HG03039 (cell line): ENCODE results near the gene MDGA2.
"Not testable (repeated sequence)": the region's sequence is repeated elsewhere in the genome, so short reads cannot be mapped to it uniquely, and the experiment has no call there.

Experiments
- ATAC-seq: cut with Tn5 transposase; IDR thresholded peaks from one replicate; pipeline ENCODE4 v1.9.1; 2021; ENCODE audit warnings: mild to moderate bottlenecking, moderate library complexity; ENCODE audit not compliant: unreplicated experiment

The MDGA2 gene

DNA sequence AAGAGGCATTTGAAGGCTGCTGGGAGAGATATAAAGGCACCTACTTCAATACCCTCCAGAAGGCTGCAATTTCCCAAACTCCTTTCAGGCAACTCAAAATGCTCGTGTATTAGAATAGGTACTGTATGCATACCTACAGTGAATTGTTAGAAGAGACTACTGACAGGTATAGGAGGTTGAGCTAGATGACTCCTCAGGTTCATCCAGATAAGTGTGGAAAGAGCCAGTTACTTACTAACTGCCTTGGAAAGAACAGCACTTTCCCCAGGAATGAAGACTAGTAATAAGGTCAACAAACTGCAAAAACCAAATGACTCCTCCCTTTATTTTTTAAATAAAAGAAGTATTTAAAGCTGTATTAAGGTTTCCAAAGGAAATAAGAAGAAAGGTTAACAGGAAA, 429.0 kb downstream of the MDGA2 start:
- ATAC-seq, result no peak

DNA sequence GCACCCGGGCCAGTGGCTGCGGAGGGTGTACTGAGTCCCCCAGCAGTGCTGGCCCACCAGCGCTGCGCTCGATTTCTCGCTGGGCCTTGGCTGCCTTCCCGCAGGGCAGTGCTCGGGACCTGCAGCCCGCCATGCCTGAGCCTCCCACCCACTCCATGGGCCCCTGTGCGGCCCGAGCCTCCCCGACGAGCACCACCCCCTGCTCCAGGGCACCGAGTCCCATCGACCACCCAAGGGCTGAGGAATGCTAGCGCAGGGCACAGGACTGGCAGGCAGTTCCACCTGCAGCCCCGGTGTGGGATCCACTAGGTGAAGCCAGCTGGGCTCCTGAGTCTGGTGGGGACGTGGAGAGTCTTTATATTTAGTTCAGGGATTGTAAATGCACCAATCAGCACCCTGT, 432.8 kb downstream of the MDGA2 start:
- ATAC-seq, result not testable (repeated sequence)

DNA sequence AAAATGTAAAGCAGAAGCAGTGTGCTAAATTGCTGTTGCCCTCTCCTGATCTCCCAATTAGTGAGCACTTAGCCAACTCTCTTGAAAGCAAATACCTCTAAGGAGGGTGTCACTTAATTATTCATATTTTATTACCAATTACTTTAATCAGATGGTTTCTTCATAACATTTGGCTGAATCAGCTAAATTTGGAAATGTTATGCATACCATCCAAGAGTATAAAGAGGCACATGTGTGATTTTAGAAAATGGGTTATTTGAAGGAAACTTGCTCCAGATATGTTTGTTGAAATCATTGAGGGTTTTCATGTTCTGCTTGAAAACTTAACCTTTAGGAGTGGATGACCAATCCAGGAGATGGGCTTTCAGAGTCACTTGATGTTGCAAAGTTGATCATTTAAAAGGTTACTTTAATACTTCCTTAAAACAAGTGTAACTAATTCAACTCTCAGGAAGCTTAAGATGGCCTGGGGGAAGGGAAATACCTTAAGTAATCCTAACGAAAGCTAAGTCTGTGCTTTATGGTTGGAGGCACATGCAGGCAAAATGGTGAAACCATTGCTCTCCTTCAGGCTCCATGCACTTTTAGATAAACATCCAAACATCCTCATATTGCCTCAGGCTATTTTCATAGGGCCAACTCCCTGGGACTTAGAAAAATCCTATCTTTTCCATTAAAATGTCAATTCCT, 434.5 kb downstream of the MDGA2 start:
- no peak for ATAC-seq

GRCh38 chr14:47235619-47236018, 439.8 kb downstream of the MDGA2 start:
- ATAC-seq, result no peak

- no peak for ATAC-seq
Measured at GRCh38 chr14:47226877-47227520, 448.4 kb downstream of the MDGA2 start.

DNA sequence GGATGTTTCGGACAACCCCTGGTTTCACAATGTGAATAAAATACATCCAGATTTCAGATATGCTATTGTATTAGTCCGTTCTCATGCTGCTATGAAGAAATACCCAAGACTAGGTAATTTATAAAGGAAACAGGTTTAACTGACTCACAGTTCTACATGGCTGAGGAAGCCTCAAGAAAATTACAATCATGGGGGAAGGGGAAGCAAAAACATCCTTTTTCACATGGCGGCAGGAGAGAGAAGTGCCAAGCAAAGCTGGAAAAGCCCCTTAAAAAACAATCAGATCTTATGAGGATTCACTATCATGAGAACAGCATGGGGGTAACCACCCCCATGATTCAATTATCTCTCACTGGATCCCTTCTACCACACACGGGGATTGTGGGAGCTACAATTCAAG, 451.7 kb downstream of the MDGA2 start:
- ATAC-seq, result no peak

DNA sequence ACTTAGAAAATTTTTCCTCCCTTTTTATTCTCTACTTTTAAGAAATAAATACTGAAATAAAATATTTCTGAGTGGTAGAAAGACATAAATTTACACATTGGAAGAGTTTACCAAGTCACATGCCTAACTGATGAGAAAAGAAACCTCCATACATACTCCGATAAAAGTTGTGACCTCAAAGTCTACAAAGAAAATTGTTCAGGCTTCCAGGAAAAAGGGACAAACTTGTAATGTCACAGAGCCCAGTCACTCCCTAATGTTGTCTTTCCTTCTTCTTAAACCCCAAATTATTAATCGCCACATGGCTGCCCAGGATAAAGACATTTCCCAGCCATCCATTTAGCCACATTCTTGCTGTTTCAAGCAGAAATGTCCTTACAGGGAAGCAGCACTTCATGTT, 455.3 kb downstream of the MDGA2 start:
- no peak for ATAC-seq

DNA sequence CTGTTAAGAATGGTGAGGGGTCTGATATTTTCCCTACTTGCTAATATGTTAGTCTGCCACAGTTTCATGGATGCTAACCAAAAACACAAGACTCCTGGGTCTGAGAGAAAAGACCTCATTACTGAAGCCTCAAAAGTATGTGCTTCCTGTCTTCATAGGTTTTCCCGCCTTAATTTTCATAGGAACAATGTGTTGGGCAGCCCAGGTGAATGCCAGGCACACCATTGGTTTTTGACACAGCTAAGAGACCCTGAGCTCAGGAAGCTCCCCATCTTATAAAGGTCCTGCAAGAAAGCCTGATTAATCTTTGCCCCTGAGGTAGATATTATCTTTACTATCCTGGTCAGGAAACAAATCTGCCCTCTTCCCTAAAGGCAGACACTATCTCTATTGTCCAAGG, 464.1 kb downstream of the MDGA2 start:
- no peak for ATAC-seq

DNA sequence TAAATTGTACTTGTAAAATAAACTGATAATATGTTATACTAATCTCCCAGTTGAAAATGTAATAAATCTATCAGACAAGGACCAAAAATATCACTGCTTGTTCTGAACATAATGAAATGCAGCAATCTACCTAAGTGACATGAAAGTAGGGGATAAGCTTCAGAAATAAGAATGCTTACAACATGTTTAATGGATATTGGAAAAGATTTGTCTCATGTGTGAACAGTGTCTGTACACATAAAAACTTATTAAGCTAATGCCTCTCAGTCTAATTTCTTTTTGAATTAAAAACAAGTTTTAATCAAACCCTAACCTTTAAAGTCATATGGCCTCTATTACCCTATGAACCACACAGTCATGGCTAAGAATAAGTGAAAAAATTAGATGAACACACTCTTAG, 465.3 kb downstream of the MDGA2 start:
- ATAC-seq, result no peak

GRCh38 chr14:47208434-47208833, 467.0 kb downstream of the MDGA2 start:
- ATAC-seq, result no peak

DNA sequence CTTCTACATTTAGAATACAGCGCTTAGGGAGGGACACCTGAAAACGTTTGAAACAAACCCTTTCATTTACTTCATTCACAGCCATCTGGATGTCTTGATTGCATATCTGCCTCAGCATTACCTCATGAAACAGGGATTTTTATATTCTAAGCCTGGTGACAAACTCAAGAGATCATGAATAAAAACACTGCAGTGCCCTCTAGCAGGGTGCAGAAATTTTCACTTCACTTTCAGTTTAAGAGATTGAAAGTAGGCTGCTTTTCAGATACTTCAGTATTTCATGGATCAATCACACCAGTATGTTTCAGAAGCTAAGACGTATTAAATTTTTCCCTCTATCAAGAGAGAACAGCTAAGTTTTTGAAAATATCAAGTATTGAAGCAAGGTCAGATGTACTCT, 467.8 kb downstream of the MDGA2 start:
- no peak for ATAC-seq

GRCh38 chr14:47200740-47201139, 474.7 kb downstream of the MDGA2 start:
- ATAC-seq, result no peak

DNA sequence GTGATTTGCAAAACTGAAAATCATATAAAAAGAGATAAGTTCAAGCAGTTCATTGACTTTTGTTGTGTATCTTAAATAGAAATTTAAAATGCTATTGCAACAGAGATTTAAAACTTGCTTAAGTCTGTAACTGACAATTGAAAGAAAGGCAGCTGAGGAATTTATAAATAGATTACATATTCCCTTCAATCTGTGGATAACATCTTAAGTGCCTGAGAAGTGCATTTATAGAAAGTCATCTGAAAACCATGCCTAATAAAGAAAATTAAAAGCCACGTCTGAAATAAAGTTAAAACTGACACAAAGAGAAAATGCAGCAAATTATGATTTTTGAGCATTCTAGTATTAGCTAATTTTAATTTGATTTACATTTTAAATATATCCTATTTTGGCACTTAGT, 479.8 kb downstream of the MDGA2 start:
- no peak for ATAC-seq

- no peak for ATAC-seq
Measured at GRCh38 chr14:47194055-47194454, 481.4 kb downstream of the MDGA2 start.

DNA sequence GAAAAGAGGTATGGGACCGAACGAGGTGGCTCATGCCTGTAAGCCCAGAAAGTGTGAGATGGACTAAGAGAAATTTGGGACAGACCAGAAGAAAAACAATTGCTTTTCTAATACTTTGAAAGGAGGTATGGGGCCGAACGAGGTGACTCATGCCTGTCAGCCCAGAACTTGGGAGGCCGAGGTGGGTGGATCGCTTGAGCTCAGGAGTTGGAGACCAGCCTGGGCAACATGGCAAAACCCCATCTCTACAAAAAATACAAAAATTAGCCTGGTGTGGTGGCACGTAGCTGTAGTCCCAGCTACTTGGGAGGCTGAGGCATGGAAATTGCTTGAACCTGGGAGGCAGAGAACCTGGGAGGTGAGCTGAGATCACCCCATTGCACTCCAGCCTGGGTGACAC, 483.2 kb downstream of the MDGA2 start:
- not testable (repeated sequence) for ATAC-seq

- ATAC-seq, result no peak
Measured at GRCh38 chr14:47191700-47192099, 483.7 kb downstream of the MDGA2 start.

GRCh38 chr14:47189911-47190484, 485.4 kb downstream of the MDGA2 start:
- no peak for ATAC-seq

DNA sequence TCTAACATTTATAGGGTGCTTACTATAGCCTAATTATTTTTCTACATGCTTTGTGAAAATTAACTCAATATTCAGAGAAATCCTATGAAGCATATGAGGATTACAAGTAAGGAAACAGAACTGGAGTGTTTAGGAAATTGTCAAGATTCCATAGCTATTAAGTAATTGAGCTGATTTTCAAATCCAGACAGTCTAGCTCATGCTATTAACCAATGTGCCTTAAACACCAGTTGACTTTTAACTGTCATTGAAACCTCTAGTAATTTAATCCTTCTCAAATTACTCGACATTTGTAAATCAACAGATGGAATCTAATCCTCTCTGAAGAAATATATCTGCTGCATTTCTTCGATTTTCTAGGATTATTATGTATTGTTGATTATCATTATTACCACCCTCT, 488.9 kb downstream of the MDGA2 start:
- ATAC-seq, result no peak

- ATAC-seq, result no peak
Measured at GRCh38 chr14:47179906-47180305, 495.5 kb downstream of the MDGA2 start.

DNA sequence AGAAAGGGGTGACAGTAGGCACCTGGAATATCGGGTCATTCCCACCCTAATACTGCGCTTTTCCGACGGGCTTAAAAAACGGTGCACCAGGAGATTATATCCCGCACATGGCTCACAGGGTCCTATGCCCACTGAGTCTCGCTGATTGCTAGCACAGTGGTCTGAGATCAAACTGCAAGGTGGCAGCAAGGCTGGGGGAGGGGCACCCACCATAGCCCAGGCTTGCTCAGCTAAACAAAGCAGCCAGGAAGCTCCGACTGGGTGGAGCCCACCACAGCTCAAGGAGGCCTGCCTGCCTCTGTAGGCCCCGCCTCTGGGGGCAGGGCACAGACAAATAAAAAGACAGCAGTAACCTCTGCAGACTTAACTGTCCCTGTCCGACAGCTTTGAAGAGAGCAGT, 503.5 kb downstream of the MDGA2 start:
- ATAC-seq, result not testable (repeated sequence)

- no peak for ATAC-seq
Measured at GRCh38 chr14:47167402-47167801, 508.0 kb downstream of the MDGA2 start.

- no peak for ATAC-seq
Measured at GRCh38 chr14:47155395-47155794, 520.0 kb downstream of the MDGA2 start.
